ENCODE results near the gene SCGB3A1.

The SCGB3A1 gene, protein sequence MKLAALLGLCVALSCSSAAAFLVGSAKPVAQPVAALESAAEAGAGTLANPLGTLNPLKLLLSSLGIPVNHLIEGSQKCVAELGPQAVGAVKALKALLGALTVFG

DNA sequence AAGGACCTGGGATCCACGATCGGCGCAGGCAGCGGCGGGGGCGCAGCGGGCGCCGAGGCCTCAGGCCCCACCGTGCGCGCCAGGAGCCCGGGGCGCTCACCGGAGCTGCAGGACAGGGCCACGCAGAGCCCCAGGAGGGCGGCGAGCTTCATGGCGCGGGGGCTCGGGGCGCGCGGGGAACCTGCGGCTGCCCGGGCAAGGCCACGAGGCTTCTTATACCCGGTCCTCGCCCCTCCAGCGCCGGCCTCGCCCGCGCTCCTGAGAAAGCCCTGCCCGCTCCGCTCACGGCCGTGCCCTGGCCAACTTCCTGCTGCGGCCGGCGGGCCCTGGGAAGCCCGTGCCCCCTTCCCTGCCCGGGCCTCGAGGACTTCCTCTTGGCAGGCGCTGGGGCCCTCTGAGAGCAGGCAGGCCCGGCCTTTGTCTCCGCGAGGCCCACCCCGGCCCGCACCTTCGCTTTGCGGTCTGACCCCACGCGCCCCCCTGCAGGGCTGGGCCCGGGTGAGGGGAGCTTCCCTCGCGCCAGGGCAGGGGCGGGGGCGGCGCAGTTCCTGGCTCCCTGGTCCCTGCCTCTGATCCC lies at the start of gene SCGB3A1:
Gene SCGB3A1 (minus strand): TSS at position 189 of the 577 bp plus-strand sequence. CDS start 37 bp downstream, at position 152.
- no peak for DNase-seq

DNA sequence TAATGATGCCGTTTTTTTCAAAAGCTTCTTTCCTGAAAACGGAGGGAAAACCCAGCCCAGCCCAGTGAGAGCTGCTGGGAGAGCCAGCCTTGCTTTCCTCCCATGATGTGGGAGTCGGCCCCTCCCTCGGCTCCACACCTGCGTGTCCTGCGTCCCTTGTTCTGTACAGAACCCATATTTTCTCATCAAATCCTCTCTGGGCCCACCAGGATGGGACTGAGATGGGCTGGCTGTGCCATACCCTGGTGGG lies 49.2 kb upstream of the SCGB3A1 start:
- DNase-seq = no peak

DNA sequence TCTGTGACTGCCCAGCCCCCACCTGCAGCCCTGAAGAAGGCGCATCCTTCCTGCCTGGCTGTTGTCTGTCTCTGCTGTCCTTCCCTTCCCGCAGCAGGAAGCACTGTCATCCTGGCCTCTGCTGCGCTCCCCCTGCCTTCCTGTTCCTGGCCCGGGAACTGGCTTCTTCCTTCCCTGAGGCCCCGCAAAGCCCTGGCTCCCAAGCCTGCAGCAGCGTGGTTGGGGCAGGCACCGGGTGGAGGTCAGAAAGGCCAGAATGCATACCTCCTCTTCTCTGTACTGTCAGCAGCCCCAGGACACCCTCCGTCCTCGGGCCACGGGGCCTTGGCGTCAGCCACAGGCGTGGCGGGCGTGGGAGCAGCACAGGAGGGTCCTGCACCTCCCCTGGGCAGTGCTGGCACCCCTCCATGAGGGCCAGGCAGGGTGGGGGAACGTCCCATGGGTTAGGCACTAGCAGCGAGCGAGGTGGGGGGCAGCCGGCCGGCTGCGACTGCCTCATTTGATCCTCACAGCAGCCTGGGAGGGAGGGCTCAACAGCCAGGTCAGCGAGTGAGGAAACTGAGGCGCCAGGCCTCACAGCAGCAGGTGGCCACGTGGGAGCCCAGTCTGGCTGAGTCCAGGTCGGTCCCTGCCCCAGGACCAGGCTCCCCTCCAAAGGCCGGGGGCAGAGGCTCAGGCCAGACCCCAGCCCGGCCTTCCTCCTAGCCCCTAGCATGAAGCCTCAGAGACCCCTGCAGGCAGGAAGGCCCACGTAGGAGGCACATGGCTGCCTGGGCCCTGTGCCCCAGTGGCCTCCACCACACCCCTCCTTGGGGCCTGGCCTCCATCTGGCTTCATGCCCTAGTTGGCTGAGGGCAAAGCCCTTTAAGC lies 48.7 kb upstream of the SCGB3A1 start:
- no peak for DNase-seq

DNA sequence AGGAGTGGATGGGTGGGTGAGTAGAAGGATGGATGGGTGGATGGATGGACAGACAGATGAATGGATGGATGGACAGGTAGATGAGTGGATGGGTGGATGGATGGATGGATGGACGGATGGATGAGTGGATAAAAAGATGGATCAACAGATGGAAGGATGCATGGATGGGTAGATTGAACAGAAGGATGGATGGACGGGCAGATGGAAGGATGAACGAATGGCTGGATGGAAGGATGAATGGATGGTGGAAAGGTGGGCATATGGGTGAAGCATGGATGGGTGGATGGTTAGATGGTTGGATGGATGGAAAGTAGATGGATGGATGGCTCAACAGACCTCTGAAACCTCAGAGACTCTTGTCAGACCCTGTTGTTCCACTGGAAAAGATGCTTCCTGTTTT lies 48.0 kb upstream of the SCGB3A1 start:
- no peak for DNase-seq

DNA sequence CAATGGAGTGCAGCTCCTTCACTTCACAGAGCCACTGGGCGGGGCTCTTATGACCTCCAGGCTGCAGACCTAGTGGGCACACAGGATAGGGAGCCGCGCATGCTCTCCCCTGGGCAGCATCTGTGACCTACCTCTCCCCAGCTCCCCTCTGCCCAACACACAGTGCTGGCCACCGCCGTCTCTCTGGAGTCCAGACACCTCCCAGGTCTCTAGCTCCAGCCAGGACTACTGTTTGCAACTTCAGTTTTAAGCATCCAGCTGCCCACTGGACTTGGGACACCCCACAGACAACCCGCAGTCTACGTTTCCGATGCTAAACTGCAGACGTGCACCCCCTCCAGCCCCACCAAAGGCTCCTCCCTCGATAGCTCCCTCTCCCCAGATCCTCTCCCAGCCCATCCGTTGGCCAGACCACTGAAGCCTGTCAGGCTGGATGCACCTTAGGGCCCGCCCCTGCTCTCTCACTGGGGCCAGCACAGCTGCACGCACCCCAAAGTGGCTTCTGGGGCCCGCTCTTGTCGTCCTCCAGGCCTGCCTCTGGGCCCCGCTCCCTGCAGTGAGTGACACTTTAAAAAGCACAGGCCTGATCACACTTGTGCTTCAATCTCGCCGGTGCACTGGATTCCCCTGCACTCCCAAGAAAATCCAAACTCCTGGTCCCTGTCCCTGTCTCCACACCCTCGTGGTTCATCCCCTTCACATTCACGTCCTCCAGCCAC lies 46.8 kb upstream of the SCGB3A1 start:
- DNase-seq = no peak

DNA sequence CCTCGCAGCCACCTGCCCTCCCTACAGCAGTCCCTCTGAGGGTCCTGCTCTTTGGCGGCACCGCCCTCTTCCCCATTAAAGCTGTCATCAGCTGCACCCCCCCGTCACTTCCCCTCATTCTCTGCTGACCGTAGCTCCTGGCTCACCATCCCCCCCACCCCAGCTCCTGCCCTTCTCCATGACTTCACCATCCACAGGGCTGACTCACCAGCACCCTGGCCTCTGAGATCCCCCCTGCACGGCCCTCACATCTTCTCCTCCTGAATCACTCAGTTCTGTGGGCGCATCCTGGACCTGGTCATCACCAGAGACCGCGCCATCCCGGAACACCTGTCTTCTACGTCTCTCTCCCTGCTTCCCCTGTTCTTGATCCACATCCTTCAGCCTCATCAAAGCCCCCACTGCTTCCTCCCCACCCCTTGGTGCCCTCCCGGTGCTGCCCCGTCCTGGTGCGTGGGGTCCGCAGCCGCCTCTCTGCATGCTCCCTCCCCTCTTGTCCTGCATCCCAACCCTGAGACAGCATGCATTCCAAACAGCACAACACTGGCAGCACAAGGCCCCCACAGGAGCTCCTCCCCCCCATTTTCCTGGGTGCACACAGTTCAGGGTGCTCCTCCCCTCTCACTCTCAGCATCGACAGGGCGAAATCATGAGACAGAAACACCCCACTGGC lies 45.2 kb upstream of the SCGB3A1 start:
- DNase-seq = no peak

DNA sequence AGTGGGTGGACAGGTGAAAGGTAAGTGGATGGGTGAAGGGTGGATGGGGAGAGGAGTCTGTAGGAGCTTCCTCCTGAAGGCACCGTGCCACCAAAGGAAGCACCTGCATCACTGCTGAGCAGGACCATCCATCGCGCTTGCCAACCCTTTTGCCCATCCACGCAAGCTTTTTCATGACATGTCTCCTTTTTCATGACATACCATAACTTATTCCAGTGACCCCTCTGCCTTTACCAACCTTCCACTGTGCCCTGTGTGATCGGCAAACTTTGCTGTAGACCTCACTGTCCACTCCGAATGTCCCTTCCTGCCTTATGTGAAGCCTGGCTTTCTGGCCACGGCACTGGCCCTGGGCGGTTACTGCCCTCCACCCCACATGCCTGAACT lies 44.7 kb upstream of the SCGB3A1 start:
- no peak for DNase-seq

DNA sequence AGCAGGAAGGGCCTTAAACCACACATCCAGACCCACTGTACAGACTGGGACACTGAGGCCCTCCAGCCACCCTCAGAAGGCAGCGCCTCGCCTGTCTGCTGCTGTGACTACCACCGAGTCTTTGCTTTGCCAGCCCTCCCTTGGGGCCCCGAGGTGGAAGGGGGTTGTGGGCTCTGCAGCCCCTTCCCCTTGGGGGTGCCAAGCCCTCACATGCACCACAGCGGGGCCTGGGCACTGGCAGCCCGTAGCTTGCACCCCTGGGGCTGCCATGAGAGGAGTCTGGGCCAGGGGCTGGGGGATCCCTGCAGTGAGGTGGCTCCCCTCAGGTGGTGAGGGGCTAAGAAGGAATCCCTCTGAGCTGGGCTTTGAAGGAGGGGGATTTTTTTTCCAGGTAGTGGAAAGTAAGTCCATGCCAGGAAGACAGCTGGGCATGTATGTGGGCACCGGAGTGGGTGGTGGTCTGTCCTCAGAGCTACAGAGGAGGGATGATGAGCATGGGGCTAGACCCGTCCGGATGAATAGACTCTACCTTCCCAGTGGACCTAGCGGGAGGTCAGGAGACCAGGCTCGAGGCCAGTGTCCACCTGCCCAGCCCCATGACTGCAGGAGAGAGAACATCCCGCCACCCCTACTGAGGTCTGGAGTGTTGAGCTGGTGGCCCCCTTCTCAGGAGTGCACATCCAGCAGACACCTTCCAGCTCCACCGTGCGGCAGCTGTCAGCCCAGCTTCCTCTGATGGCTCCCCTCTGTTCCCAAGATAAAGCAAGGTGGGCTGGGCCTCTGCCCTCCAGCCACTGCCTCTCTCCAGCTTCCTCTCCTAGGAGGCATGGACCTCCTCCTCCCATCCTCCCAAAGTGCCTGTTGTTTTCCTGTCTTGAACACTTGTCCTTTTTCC lies 42.2 kb upstream of the SCGB3A1 start:
- no peak for DNase-seq

DNA sequence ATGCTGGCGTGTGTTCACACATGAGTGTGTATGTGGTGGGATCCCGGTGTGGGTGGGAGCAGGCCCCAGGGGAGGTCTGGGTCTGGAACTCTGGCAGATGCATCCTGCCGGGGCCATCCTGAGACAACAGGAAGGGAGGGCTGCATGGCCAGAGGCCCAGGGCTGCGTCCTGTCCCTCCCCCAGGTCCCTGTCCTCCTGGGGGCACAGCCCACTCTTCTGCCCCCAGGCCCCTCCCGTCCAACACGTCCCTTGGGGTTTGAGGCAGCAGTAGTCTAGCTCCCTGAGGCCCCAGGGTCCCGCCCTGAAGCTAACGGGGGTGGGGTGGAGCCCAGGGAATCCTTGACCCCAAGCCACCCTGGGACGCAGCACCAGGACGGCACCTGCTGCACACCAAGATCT lies 41.5 kb upstream of the SCGB3A1 start:
- no peak for DNase-seq

DNA sequence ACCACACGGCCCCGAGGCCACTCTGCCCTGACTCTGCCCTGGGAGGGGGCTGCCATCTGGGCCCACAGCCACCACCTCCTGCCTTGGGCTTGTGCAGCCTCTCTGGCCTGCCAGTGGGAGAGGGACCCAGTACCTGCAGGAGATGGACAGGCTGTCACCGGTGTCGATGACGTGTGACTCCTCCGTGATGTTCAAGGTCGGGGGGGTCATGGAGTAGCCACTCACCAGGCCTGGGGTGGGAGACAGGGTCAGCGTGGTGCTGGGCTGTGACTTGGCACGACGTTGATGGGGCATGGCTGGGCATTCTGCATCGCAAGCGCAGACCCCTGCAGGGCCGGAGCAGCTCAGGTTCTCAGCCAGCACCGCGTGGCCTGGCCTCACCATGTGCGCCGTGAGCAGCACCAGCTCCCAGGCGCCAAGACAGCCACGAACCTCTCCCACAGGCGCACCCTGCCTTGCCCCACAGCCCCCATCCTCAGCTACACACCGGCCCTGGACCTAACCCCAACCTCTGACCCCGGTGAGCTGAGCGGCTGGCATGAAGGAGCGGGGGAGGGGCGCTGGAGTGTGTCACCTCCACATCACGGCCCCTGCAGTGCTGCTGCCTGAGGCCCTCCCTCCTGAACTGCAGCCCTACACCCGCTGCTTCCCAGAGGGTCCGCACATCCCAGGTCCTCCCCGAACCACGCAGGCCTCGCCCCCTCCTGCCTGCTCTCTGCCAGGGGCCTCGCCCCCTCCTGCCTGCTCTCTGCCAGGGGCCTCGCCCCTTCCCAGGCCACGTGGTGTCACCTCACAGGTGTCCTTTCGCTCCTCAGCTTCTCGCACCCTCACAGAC lies 40.5 kb upstream of the SCGB3A1 start:
- DNase-seq = no peak

DNA sequence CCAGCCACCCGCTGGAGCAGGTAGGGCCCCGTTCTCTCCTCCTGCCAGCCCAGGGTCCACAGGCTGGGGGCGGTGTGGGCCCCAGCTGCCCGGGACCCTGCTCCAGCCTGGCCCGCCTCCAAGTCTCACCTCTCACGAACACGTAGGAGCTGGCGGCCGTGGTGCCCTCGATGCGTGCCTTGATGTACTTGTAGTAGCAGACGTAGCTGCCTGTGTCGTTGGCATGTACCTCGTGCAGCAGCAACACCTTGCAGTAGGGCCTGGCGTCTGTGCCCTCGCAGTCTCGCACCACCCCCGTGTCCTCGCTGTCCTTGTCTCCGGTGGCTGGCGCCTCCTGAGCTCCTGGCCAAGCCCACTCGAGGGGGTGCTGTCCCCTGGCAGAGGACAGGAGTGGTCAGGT lies 39.1 kb upstream of the SCGB3A1 start:
- DNase-seq = no peak

DNA sequence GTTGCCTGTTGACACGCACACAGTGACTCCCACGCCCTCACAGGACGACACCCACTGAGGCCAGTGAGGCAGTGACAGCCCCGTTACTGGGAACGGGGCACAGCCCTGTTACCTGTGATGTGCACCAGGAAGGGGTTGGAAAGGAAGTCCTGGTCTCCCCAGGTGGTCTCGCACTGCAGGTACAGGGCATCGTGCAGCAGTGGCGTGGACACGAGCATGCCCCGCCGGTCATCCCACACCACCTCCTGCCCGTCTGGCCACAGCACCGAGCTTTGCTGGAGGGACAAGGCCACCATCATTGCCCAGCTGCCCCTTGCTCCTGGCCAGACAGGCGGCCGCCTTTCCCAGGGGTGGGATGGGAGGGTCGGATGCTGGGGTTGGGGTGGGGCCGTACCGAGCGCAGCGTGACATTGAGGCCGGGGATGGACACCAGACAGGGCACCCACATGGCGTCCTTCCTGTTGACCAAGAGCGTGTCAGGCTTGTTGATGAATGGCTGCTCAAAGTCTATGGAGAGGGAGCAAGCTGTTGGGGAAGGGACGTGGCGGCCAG lies 38.6 kb upstream of the SCGB3A1 start:
- DNase-seq = no peak

DNA sequence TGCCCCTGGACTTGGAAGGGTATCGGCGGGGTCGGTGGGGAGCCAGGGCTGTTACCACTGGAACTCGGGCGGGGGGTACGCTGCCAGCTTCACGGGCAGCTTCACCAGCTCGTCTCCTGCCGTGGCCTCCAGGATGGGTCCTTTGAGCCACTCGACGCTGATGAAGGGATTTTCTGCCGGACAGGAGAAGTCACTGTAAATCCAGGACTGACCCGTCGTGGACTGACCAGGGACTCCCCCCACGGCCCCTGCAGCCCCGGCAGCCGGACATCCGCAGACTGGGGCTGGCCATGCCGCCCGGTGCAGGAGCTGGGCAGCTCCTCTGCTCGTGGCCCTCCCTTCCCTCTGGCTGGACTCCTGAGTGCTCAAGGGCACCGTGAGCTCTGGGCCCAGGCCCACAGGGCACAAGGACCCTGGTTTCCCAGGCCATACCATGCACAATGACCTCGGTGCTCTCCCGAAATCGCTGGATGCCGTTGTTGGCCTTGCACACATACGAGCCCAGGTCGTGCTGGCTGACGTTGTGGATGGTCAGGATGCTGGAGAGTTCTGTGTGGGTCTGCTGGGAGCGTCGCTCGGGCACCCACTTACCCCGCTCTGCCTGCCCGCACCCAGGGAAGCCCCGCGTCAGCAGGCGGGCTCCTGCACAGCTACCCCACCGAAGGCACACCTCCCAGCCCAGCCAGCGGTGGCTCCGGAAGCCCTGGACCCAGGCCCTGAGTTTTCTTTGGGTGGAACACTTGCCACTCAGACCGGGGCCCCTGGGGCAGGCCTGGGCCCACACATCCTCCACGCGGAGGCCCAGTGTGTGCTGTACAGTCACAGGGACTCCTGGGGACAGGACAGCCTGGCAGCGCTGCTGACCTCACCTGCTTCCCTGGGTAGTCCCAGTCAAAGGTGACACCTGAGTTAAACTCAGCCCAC lies 37.8 kb upstream of the SCGB3A1 start:
- DNase-seq = no peak

DNA sequence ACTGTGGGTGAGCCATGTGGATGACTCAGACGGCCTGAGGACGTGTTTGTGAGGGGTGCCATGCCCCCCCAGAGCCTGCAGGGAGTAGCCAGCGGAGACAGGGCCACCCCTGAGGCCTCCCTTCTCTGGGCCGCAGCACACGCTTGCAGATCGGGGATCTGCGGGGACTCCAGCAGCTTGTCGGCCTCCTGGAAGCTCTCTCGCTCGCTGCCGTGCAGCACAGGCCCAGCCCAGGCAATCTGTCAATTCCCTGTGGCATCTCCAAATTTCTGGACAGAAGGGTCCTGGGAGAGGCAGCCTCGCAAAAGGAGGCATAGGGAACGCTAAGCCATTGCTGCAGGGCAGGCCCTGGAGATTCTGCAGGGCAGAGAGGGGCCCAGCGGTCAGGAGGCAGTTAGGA lies 36.9 kb upstream of the SCGB3A1 start:
- DNase-seq = no peak

DNA sequence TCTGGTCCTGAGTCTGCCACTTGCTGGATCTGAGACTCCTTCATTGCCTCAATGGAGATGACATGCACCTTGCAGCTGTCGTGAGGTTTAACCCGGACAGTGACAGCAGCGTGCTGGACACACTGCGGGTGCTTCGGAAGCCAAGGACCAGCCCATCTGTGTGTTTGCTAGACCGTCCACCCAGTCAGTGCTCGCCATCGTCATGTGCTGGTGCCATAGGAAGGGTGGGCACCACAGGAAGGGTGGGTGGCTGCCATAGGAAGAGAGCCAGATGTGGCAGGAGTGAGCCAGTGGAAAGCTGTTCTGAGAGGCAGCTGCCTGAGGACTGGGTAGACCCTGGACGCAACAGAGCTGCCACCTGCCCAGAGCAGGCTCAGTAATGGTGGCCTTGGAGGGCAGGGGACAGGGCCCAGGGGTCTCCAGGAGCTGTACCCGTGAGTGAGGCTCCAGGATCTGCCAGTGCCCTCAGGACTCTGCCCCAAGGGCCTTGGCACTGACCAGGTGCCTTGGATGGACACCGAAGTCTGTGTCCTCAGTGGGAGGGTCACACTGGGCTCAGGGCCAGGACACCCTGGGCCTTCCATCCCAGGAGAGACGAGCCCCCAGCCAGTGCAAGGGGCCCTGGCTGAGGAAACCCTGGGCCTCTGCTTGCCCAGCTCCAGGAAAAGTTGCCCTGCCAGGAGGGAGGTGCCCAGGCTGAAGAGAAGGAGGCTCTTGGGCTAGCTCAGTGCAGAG lies 36.3 kb upstream of the SCGB3A1 start:
- DNase-seq = no peak

DNA sequence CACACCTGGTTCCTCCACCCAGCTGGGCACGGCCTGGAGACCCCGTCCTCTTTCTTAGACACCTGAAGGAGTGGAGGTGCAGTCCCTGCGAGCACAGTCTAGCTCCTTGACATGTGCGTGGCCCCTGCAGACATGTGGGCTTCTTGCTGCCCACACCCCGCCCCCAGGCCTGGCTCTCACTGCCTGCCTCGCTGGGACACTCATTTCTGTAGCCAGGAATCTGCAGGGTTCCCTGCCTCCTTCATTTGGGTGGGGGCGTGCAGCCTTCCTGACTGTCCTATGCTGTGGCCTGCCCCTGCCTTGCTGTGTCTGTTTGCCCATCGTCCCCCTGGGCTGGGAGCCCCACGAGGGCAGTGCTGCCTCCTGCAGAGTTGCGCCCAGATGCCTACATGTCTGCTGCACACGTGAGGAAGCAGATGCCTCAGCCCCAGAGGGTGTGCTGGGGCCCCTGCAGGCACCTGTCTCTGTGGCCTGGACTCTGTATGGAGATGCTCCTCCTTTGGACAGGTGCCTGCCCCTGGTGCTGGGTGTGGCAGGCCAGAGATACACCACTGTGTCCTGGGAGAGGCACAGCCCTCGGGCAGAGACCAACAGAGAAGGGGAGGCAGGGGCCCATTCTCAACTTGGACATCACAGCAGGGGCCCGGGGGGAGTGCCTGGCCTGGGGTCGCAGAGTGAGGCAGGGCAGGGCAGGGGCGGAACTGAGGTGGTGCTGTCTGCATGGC lies 35.5 kb upstream of the SCGB3A1 start:
- DNase-seq = no peak

DNA sequence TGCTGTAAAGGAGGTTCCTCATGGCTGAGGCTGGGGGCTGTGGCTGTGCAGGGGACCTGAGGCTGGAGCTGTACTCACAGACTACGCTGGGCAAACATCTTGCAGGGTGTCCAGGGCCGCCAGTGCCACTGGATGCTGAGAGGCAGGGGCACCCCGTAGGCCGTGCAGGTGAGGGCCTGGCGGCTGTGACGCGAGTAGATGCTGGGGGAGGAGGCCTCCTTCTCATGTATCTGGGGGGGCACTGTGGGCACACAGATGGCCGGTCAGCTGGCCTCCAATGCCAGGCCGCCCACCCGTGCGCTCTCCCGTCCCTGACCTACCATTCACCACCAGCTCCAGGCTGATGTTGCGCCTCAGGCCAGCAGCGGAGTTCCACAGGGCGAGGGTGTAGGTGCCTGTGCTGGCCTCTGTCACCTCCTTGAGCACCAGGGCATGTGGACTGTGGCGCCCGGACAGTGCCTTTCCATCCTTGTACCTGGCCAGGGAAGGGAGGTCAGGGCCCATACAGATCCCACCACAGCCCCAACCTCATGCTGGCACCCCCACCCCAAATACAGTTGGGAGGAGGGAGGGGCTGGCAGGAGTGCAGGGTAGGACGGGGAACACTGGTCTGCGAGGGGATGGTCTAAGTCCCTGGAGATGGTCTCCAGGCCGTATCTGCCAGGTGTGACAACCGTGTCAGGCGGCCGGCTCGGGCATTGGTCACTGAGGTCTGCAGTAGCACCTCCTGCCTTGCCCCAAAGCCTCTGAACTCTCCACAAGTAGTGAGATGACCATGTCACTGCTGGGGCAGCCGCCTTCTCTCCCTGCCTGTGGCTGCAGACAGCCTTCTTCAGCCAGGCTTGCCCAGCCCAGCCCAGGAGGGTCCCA lies 34.7 kb upstream of the SCGB3A1 start:
- DNase-seq = no peak
